AG04450 (cell line): Measurements from ENCODE around the gene MUS81. TPM values are rescaled to one million over a fixed set of nuclear protein-coding genes. Genes with fewer than 3 reads are reported as not detected.

Experiments used
- CTCF ChIA-PET: fragments of 300-600, 350-600 bp; formaldehyde crosslinking; extraction: SDS; loops from one replicate; lab custom pipeline; 2022; ENCODE audit warnings: antibody characterized with exemption, inconsistent platforms; lab: Charles Lee
- POLR2A ChIA-PET: fragments of 350-600 bp; formaldehyde crosslinking; extraction: SDS; loops from one replicate; lab custom pipeline; 2021; ENCODE audit warnings: antibody characterized with exemption, inconsistent platforms; lab: Yijun Ruan, JAX
- DNase-seq: peaks from one replicate; pipeline ENCODE4 v3.0.0-alpha.2; 2011; ENCODE audit warnings: low read depth, low spot score
- H3K27ac ChIP-seq: one replicate; pipeline ENCODE4 v1.5.1; 2012; ENCODE audit warnings: low read depth, low read length, control low read depth
- H3K27me3 ChIP-seq: one replicate; pipeline ENCODE4 v1.6.0; 2012; ENCODE audit warnings: low read length; ENCODE audit not compliant: control insufficient read depth, insufficient read depth
- H3K4me3 ChIP-seq: 2 replicates; pipeline ENCODE4 v1.5.1; 2011; ENCODE audit warnings: mild to moderate bottlenecking, low read depth, low read length, control low read depth
- H3K9me3 ChIP-seq: 2 replicates; pipeline ENCODE4 v1.5.1; 2012; ENCODE audit warnings: low read length; ENCODE audit not compliant: control insufficient read depth, insufficient read depth
- CTCF ChIP-seq: IDR thresholded peaks from 2 replicates; pipeline ENCODE4 v1.5.1; 2011; ENCODE audit warnings: low read depth, low read length, control low read depth, inconsistent platforms
- polyA minus RNA-seq: library from RNA; depleted of rRNA, polyadenylated mRNA; stranded (reverse); fragments of >200 nt; gene quantifications from 2 replicates; pipeline ENCODE4 v1.2.3, GENCODE V29; 2011; rRNA and poly(A)+ RNA removed
- polyA plus RNA-seq: library from polyadenylated mRNA; depleted of rRNA; stranded (reverse); fragments of >200 nt; gene quantifications from 2 replicates; pipeline ENCODE4 v1.2.3, GENCODE V29; 2011; rRNA removed

MUS81 gene
- 23.8 and 27.5 TPM in 2 replicates for polyA plus RNA-seq
- polyA minus RNA-seq: 23.4 and 28.7 TPM in 2 replicates

- Histone ChIP-seq H3K27ac (peak within 1 kb of the TSS; percentile 99), H3K9me3 (no peaks in the 10 kb centered on the region; the same call in 1 of the 2 replicates), H3K4me3 (peak within 1 kb of the TSS; percentile 93), H3K27me3 (no peaks in the 10 kb centered on the region)
- DNase-seq: peak; percentile 94
- POLR2A ChIA-PET: interaction anchor here (0.6 to 2.9 kb wide), 13 partner anchors 8 to 301 kb away, joined by 3 to 65 read pairs (median 6); partner anchors contain the start of genes CCDC85B, EFEMP2, FIBP and KAT5
- peak; percentile 81 for TF ChIP-seq CTCF
- CTCF ChIA-PET: interaction anchor here (0.5 to 3.1 kb wide), 33 partner anchors 8 to 707 kb away, joined by 3 to 39 read pairs (median 4); partner anchors contain the start of genes BANF1, CCDC85B, FIBP and KAT5
Measured at GRCh38 chr11:65860278-65861164, at the start of gene MUS81. Gene MUS81 (plus strand): TSS chr11:65860433. CDS start chr11:65860754, 321 bp downstream.

GRCh38 chr11:65811764-65812475, 48.3 kb upstream of the MUS81 start:
- DNase-seq: no peak
- H3K4me3 ChIP-seq: no peak overlapping the region
- TF ChIP-seq CTCF: no peak
- POLR2A ChIA-PET: no interaction called here
- H3K27ac ChIP-seq: no peak overlapping the region
- H3K27me3 ChIP-seq: peaks cover 43% of the 10 kb centered on the region
- CTCF ChIA-PET: interaction anchor here (1.1 to 1.9 kb wide), 3 partner anchors 9 to 106 kb away, joined by 3 to 5 read pairs (median 4); no protein-coding TSS in a partner anchor
- H3K9me3 ChIP-seq: no peaks in the 10 kb centered on the region; the same call in 1 of the 2 replicates

- no peak for TF ChIP-seq CTCF
- no peak for DNase-seq
- Histone ChIP-seq H3K27me3 (peaks cover 26% of the 10 kb centered on the region), H3K27ac (no peak overlapping the region), H3K4me3 (no peak overlapping the region), H3K9me3 (no peaks in the 10 kb centered on the region; the same call in 1 of the 2 replicates)
- POLR2A ChIA-PET: no interaction called here
- CTCF ChIA-PET: interaction anchor here (4.2 kb wide), 1 partner anchor 35 kb away, joined by 22 read pairs; the partner anchor contains the start of gene AP5B1
Measured at GRCh38 chr11:65814131-65814985, 45.9 kb upstream of the MUS81 start.

- Histone ChIP-seq H3K9me3 (no peaks in the 10 kb centered on the region; the same call in 1 of the 2 replicates), H3K27ac (no peak overlapping the region), H3K4me3 (no peak overlapping the region), H3K27me3 (peaks cover 23% of the 10 kb centered on the region)
- POLR2A ChIA-PET: no interaction called here
- no peak for TF ChIP-seq CTCF
- DNase-seq: no peak
- CTCF ChIA-PET: interaction anchor here (4.2 to 4.9 kb wide), 2 partner anchors 35 to 104 kb away, joined by 22 to 59 read pairs; partner anchors contain the start of genes AP5B1 and KAT5
Measured at GRCh38 chr11:65814986-65815565, 45.2 kb upstream of the MUS81 start.
